ENCODE data around the gene MYO19.
"Not testable (repeated sequence)": the region's sequence is repeated elsewhere in the genome, so short reads cannot be mapped to it uniquely, and the experiment has no call there.

Gene MYO19

GRCh38 chr17:36461330-36462110 lies 73.1 kb downstream of the MYO19 start:
- no peak for DNase-seq

GRCh38 chr17:36460265-36460937 lies 74.3 kb downstream of the MYO19 start:
- no peak for DNase-seq

GRCh38 chr17:36459601-36460000 lies 75.1 kb downstream of the MYO19 start:
- no peak for DNase-seq

- no peak for DNase-seq
These were observed 75.6 kb downstream of the MYO19 start for GRCh38 chr17:36459045-36459444.

GRCh38 chr17:36457701-36458100 lies 77.0 kb downstream of the MYO19 start:
- not testable (repeated sequence) for DNase-seq

GRCh38 chr17:36452888-36453287 lies 81.8 kb downstream of the MYO19 start:
- DNase-seq: not testable (repeated sequence)

- DNase-seq: not testable (repeated sequence)
These were observed 84.7 kb downstream of the MYO19 start for GRCh38 chr17:36449997-36450396.
